ENCODE measurements around the gene NET1.
"Not testable (repeated sequence)": the region's sequence is repeated elsewhere in the genome, so short reads cannot be mapped to it uniquely, and the experiment has no call there.

NET1 gene

DNA sequence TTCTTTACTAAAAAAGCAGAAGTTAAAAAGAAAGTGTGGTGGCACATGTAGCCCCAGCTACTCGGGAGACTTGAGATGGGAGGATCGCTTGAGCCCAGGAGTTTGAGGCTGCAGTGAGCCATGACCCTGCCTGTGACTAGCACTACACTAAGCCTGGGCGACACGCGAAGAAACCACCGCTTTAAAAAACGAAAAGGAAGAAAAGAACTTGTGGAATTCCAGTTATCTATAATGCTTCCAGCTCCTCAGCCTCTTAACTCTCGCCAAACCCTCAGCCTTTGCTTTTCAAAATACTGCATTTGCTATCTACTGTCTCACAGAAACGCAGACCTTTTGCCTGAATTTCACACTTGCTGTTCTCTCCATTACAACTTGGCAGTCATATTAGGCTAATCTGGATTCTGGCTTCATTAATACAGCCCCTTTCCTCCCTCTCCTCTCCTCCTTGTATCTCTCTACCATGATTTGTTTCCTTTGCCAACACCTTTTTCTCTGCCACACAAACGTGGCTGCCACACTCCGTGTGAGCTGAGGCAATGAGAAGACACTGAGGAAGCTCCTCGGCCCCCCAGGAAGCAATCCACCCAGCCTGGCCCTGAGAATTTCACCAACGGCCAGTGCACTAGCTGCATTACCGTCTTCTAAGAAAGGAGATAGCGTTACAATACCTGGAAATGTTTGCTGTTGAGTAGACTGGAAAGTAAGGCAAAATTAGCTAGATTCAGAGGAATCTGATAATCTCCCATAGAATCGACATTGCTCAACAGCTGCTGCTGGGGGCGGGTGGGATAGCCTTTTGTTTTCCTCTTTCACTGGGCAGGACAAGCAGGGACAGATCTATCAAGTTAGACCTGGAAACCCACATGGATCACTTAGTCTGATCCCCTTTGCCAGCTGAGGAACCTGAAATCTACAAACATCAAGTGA, 49.8 kb downstream of the NET1 start:
- DNase-seq (ENCODE audit: low read depth, low spot score), result no peak

DNA sequence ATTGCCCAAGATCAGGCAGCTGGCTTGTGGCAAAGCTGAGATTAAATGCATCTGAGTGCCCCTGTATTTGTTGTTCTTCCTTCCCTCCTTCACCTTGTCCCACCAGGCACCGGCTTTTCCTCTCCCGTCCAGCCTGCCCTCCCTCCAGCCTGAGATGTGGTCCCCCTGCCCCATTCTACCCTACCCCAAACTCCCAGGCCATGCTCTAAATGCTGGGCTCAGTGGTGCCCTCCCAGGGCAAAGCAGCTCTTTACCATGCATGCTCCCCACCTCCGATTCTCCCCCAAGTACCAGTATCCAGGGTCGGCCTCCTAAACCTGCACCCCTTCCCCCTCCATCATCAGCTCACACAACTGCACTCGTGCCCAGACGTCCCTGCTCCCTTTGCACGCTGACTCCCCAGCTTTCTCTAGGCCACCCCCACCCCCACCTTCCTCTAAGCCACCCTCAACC, 50.5 kb downstream of the NET1 start:
- DNase-seq (ENCODE audit: low read depth, low spot score), result no peak

DNA sequence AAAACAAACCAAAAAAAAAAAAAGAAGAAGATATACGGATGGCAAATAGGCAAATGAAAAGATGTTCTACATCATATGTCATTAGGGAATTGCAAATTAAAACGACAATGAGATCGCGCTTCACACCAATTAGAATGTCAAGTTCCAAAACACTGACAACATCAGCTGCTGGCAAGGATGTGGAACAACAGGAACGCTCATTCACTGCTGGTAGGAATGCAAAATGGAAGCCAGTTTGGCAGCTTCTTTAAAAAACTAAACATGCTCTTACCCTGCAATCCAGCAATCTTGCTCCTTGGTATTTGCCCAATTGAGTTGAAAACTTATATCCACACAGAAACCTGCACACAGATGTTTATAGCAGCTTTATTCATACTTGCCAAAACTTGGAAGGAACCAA, 52.2 kb downstream of the NET1 start:
- DNase-seq (ENCODE audit: low read depth, low spot score), result no peak

DNA sequence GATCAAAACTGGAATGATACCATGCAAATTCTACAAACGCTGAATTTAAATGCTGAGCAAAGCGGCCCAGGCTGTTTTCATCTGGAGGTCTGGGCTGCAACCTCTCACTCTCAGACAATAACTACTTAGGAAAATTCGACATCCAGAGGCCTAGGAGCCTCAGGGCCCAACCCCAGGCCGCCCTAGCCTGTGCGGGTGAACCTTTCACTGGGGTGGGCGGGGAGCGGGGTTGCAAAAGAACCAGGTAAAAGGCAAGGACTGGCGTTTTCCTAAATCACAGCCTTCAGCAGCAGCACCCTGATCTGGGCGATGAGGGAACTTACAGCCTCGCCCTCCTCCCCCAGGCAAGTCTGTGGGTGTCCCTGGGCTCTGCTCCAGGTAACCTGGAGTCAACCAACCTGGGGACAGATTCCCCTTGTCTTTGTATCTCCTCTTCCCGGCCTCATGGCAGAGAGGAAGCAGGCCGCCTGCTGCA, 53.7 kb downstream of the NET1 start:
- no peak for DNase-seq (ENCODE audit: low read depth, low spot score)

DNA sequence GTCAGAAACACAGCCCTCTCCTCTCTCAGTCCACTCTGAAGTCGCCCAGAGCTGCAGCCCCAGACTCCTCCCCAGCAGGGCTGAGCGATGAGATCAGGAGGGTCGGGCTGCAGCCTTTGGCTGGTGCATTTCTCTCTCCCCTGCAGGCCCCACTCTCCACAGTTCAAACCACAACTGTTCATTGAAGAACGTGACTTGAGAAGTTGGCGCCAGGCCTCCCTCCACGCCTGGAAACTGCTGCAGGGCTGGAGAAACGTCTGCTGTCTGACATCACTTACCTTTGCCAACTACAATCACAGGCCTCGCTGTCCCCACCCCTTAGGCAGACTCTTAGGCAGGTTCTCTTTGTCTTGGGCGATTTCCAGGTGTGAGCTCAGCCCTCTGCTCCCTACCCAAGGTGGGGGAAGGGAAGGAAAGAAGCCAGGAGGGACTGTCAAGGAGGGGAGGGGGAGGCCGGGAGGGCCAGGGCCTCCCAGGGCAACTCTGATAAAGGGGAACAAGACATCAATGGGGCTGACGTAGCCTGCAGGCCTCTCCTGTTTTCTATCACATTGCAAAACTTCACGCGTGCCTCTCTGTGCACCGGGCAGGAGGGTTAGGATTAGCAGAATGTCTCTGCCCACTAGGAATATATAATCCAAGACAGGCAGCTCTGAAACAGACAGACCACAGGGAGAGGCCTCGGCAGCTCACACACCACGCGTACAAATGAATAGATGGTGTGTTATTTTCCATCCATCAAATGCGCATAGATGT, 54.3 kb downstream of the NET1 start:
- DNase-seq (ENCODE audit: low read depth, low spot score), result no peak

DNA sequence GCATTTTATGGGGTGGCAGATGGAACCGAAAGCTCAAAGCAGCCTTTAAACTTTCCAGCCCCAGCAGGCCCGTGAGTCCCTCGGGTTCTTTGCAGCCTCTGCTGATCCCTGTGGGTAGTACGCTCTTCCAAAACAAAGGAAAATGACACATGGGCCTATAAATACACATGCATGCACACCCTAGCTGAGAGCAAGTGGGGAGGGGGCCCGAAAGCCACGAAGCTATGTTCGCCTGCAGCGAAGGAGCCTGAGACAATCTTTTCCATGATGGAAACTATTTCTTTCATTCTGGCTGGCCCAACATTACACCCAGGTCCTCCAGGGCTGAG, 54.8 kb downstream of the NET1 start:
- no peak for DNase-seq (ENCODE audit: low read depth, low spot score)

DNA sequence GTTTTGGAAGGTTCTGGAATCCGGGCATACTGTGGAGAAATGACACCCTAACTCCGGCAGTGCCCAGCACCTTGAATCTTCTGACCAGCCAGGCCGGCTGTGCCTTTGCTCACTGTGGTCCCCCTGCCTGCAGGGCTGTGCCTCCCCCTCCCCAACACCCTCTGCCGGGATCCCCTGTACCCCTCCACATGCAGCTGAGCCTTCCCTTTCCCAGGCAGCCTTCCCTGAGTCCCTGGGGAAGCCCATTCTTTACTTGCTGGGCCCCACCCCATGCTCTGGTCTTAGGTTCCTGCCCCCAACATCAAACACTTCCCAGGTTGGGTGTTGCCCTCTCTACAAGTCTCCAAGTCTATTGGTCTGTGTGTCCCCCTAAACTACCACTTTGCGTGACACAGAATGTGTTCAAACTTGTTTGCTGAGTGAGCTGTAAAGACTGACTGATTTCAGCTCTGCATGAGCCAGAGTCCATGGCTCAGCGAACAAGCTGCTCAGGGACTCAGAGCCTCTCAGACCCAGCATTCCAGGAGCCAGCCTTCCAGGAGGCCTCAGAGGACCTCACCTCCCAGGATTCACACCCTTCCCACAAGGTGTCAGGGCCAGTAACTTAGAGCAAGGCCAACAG, 55.4 kb downstream of the NET1 start:
- no peak for DNase-seq (ENCODE audit: low read depth, low spot score)

DNA sequence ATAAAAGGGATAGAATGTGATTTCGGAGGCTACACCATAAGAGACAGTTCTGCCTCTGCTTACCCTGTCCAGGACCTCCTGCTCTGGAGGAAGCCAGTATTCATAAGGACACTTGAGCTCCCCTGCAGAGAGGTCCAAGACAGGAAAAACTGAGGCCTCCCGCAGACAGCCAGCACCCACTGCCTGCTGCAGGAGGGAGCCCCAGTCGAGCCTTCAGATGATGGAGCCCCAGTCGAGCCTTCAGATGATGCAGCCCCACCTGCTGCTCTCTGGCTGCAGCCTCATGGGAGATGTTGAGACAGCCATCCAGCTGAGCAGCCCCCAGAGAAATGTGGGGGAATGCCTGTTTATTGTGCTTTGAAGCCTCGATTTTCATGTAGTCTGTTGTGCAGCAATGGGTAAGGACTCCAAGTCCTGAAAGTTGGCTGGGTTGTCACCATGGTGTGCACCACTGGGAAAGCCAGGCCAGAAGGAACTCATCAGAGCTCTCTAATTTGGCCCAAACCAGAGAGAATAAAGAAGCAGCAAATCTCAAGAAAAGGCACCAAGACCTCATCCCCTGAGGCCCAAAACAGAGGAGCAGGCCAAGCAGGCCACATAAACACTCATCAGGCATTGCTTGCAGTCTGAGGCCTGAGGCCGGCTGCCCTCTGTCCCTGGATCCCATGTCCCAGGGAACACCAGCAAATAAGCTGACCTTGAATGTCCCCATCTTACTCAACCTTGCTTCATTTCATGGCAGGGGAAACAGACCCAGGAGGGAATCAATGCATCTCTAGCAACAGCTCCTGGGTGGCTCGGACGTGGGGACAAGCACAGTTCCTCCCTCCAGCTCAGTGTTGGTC, 56.1 kb downstream of the NET1 start:
- no peak for DNase-seq (ENCODE audit: low read depth, low spot score)

DNA sequence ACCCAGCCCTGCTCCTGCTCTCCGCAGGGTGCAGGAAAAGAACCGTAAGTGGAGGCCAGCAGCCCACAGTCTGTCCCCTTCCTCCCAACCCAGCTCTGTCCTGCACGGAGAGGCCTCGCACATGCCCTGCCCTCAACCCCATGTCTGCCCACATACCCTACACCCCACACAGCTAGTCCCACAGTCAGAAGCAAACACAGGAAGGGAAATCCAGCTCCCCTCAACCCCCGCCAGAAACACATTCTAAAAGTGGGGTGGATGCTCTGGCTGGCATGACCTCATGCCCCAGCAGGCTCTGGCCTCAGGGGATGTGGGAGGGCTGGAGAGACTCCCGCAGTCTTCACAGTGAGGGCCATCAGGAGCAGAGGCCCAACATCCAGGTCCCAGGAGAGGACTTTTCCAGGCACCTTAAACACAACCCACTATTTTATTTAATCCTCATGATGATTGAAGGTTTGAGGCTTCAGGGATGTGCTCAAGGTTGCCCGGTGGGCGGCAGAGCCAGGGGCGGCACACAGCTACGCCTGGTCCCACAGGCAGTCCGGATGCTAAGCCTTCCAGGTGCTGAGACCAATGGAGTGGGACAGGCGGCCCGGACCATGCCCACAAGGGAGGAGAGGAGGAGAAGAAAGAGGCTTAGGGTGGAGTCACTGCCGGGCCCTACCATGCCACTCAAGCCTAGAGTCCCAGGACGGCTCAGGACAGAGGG, 57.1 kb downstream of the NET1 start:
- DNase-seq (ENCODE audit: low read depth, low spot score), result no peak

DNA sequence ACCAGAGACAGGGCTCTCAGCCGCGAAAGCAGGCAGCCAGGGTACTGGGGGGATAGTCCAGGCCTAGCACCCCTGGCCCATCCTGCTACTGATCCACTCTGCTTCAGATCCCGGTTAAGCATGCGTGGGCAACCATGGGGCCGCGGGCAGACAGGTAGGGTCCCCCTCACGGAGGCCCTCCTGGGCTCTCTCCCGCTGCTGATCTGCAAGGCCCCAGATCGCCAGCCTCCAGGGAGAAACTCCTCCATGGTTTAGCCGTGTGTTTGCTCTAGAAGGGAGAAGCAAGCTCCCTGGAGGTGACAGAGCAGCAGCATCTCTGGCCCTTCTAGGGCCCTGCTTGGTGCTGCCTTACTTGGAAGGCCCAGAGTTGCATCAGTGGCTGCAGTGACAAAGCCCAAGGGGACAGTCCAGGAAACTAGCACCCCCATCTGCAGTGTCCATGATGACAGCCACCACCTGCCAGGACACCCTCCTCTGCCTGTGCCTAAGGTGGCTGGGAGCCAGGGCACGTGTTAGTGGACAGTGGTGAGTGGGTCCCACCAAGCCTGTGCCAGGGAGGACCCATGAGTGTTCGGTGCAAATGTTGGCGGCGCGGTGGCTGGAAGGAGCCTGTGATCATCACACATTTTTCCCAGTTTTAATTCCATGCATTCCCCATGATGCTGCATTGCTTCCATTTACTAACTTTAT, 57.9 kb downstream of the NET1 start:
- DNase-seq (ENCODE audit: low read depth, low spot score), result no peak

DNA sequence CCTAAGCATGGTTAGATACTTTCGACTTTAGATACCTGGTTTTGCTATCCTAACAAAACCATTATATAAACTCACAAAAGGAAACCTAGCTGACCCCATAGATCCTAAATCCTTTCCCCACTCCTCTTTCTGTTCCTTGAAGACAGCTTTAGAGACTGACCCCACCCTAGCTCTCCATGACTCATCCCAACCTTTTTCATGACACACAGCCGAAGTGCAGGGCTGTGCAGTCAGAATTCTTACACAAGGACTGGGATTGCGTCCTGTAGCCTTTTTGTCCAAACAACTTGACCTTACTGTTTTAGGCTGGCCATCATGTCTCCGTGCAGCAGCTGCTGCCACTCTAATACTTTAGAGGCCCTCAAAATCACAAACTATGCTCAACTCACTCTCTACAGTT, 62.3 kb downstream of the NET1 start:
- not testable (repeated sequence) for DNase-seq (ENCODE audit: low read depth, low spot score)

DNA sequence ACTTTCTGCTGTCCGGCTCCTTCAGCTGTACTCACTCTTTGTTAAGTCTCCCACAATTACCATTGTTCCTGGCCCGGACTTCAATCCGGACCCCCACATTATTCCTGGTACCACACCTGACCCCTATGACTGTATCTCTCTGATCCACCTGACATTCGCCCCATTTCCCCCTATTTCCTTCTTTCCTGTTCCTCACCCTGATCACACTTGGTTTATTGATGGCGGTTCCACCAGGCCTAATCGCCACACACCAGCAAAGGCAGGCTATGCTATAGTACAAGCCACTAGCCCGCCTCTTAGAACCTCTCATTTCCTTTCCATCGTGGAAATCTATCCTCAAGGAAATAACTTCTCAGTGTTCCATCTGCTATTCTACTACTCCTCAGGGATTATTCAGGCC, 62.7 kb downstream of the NET1 start:
- not testable (repeated sequence) for DNase-seq (ENCODE audit: low read depth, low spot score)

DNA sequence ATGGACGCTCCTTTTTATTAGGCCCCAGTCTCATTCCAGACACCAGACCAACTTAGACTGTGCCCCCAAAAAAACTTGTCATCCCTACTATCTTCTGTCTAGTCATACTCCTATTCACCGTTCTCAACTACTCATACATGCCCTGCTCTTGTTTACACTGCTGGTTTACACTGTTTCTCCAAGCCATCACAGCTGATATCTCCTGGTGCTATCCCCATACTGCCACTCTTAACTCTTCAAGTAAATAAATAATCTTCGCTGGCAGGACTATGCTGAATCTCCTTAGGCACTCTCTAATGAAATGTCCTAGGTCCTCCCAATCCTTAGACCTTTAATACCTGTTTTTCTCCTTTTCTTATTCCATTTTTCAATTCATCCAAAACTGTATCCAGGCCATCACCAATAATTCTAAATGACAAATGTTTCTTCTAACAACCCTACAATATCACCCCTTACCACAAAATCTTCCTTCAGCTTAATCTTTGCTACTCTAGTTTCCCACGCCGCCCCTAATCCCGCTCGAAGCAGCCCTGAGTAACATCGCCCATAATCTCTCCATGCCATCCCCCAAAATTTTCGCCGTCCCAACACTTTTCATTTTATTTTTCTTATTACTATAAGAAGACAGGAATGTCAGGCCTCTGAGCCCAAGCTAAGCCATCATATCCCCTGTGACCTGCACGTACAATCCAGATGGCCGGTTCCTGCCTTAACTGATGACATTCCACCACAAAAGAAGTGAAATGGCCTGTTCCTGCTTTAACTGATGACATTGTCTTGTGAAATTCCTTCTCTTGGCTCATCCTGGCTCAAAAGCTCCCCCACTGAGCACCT, 63.8 kb downstream of the NET1 start:
- DNase-seq (ENCODE audit: low read depth, low spot score), result not testable (repeated sequence)

DNA sequence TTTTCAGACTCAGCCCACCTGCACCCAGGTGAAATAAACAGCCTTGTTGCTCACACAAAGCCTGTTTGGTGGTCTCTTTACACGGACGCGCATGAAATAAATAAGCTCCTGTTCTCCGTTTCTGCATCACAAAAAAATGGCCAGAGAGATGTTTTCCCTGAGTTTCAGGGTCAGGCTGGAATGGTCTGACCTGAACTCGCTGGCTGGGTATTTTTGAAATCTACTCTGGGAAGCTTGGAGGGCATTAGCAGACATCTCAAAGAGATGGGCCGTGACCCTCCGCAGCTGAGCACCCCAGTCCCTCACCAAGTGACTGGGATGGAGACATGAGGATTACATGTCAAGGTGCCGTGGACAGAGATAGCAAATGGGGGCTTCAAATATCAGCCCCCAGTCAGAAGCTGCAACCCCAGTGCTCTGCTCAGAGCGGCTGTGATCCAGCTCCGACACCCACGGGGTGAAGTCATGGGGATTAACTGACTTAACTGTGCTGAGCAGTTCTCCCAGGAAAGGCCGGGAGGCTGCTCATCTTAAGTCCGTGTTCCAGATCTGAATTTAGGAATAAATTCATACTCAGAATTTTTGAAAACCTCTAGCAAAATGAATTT, 64.7 kb downstream of the NET1 start:
- no peak for DNase-seq (ENCODE audit: low read depth, low spot score)

DNA sequence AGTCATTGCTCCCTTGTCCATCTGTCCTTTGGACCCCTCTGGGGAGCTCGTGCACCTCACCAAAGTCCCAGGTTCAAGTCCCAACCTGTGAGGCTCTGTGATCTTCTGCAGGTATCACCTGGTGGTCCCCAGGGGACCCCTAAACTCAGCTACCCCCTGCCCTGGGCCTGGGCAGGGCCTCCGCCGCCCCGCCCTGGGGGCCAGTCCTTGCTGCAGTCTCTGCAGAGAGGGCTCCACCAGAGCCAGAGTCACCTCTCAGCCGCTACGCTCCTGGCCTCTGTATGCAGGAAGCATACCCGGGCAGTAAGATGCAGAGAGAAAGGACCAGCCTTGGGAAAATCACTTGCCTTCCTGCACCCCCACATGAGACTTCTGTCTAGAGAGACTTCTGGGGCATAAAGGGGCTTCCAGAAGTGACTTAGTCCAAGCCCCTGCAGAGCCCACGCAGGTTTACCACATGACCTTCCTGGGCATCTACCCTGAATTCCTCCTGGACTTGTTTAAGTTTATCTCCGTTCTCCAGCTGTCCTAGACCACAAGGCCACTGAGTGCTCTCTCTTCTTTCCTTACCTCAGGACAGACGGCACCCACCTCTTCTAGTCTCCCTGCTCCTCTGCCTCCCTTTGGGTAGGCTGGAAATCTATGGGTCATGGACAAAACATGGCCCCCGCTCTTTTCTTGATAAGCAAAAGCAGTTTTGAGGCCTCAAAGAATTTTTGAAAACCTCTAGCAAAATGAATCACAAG, 65.8 kb downstream of the NET1 start:
- DNase-seq (ENCODE audit: low read depth, low spot score), result no peak

DNA sequence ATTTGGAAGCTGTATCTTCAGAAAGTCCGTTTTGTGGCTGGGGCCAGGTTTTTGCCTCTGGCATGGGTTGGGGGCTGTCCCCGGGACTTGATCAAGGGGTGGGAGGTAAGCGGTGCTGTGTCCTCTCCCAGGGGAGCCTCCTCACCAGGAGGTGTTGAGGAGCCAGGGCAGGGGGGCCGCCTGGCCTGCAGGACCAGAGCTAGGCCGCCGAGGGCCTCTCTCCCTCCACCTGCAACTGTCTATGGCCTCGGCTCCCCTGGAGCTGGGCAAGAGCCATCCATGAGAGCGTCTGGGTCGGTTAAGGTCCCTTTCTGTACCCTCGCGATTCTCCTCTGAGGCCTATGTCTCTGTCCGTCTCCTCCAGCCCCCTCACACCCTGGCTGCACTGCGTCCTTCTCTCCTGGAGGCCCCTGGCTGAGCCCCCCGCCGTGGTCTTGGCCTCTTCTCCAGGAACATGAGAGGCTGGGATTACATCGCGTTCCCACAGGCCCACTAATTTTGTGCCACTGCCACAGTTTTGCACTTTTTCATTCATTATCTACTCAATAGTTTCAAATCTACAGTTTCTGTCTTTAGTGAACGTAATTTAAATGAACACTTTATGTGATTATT, 66.4 kb downstream of the NET1 start:
- no peak for DNase-seq (ENCODE audit: low read depth, low spot score)

DNA sequence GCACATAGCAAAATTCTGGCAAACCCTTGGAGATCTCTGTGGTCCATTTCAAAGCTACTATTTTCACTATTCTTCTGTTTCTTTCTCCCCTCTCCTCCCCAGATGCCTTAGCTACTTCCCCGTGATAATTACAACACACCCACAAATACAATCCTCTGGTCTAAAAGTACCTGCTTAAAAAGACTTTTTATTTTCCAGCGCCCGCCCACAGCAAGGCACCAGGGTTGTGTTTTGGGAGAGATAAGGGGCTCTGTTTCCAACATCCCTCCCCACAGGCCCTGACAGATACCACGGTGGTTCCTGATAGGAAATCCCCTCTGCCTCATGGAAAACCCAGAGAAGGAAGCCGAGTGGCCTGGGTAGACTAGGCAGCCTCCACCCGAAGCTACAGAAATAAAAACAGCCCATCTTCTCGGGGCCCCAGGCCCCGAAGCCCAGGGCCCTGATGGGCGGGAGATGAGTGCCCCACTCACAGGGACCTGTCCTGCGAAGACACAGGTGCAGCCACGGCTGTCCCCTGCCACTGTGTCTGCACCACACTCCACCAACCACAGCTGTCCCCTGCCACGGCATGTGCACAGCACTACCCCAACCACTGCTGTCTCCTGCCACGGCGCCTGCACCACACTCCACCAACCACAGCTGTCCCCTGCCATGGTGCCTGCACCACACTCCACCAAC, 67.3 kb downstream of the NET1 start:
- DNase-seq (ENCODE audit: low read depth, low spot score), result no peak

Measured in activated naive CD8-positive, alpha-beta T cell treated with anti-CD3 and anti-CD28 coated beads, Interleukin-2, amount 50 U/mL, for 16 hours (primary cell).